Rectal smooth muscle tissue (tissue), 1 donor: ENCODE results near the gene STK32C.

Experiments used
- H3K27ac ChIP-seq: one replicate; pipeline ENCODE4 v1.7.0; 2013; ENCODE audit warnings: low read depth, low read length, inconsistent platforms
- H3K27me3 ChIP-seq: one replicate; pipeline ENCODE4 v1.7.0; 2013; ENCODE audit warnings: low read length; ENCODE audit not compliant: control insufficient read depth, insufficient read depth
- H3K36me3 ChIP-seq: one replicate; pipeline ENCODE4 v1.7.0; 2013; ENCODE audit warnings: low read length; ENCODE audit not compliant: control insufficient read depth, insufficient read depth
- H3K4me1 ChIP-seq: one replicate; pipeline ENCODE4 v1.7.0; 2013; ENCODE audit warnings: low read length; ENCODE audit not compliant: control insufficient read depth, insufficient read depth
- H3K4me3 ChIP-seq: one replicate; pipeline ENCODE4 v1.7.0; 2013; ENCODE audit warnings: low read length
- H3K9ac ChIP-seq: one replicate; pipeline ENCODE4 v1.7.0; 2013; ENCODE audit warnings: low read length

Gene STK32C

GRCh38 chr10:132310701-132311337 is 3.1 kb upstream of the STK32C start:
- Histone ChIP-seq H3K9ac (no peak overlapping the region), H3K4me1 (peaks cover 3% of the 10 kb centered on the region), H3K36me3 (no peaks in the 10 kb centered on the region), H3K27ac (no peak overlapping the region), H3K4me3 (no peak overlapping the region), H3K27me3 (no peaks in the 10 kb centered on the region)

- no peaks in the 10 kb centered on the region for H3K27me3 ChIP-seq
- peaks cover 3% of the 10 kb centered on the region for H3K4me1 ChIP-seq
- no peaks in the 10 kb centered on the region for H3K36me3 ChIP-seq
- H3K4me3 ChIP-seq, result no peak overlapping the region
- H3K27ac ChIP-seq, result no peak overlapping the region
- no peak overlapping the region for H3K9ac ChIP-seq
Measured at GRCh38 chr10:132309879-132310591, 2.3 kb upstream of the STK32C start.

- no peak overlapping the region for H3K4me3 ChIP-seq
- no peaks in the 10 kb centered on the region for H3K27me3 ChIP-seq
- peaks cover 3% of the 10 kb centered on the region for H3K4me1 ChIP-seq
- H3K27ac ChIP-seq, result no peak overlapping the region
- no peaks in the 10 kb centered on the region for H3K36me3 ChIP-seq
- no peak overlapping the region for H3K9ac ChIP-seq
Measured at GRCh38 chr10:132309471-132309865, 1.7 kb upstream of the STK32C start.

- peak overlapping the region; percentile 95 for H3K4me3 ChIP-seq
- H3K4me1 ChIP-seq, result peaks cover 3% of the 10 kb centered on the region
- no peaks in the 10 kb centered on the region for H3K36me3 ChIP-seq
- no peaks in the 10 kb centered on the region for H3K27me3 ChIP-seq
- H3K9ac ChIP-seq, result no peak overlapping the region
- no peak overlapping the region for H3K27ac ChIP-seq
Measured at GRCh38 chr10:132308587-132309470, 1.1 kb upstream of the STK32C start.

GRCh38 chr10:132306864-132307751 is 642 bp downstream of the STK32C start:
- no peaks in the 10 kb centered on the region for H3K27me3 ChIP-seq
- no peaks in the 10 kb centered on the region for H3K36me3 ChIP-seq
- peaks cover 3% of the 10 kb centered on the region for H3K4me1 ChIP-seq
- peak overlapping the region; percentile 58 for H3K4me3 ChIP-seq
- no peak overlapping the region for H3K9ac ChIP-seq
- no peak overlapping the region for H3K27ac ChIP-seq

- no peak overlapping the region for H3K9ac ChIP-seq
- no peak overlapping the region for H3K27ac ChIP-seq
- peaks cover 3% of the 10 kb centered on the region for H3K4me1 ChIP-seq
- no peaks in the 10 kb centered on the region for H3K36me3 ChIP-seq
- H3K27me3 ChIP-seq, result no peaks in the 10 kb centered on the region
- no peak overlapping the region for H3K4me3 ChIP-seq
Measured at GRCh38 chr10:132306343-132306685, 1.4 kb downstream of the STK32C start.

GRCh38 chr10:132305654-132306342 is 2.0 kb downstream of the STK32C start:
- Histone ChIP-seq H3K4me1 (peaks cover 3% of the 10 kb centered on the region), H3K4me3 (no peak overlapping the region), H3K36me3 (no peaks in the 10 kb centered on the region), H3K9ac (no peak overlapping the region), H3K27me3 (no peaks in the 10 kb centered on the region), H3K27ac (no peak overlapping the region)

GRCh38 chr10:132304756-132305509 is 2.8 kb downstream of the STK32C start:
- no peak overlapping the region for H3K9ac ChIP-seq
- H3K4me1 ChIP-seq, result peaks cover 3% of the 10 kb centered on the region
- no peaks in the 10 kb centered on the region for H3K27me3 ChIP-seq
- no peak overlapping the region for H3K27ac ChIP-seq
- no peaks in the 10 kb centered on the region for H3K36me3 ChIP-seq
- no peak overlapping the region for H3K4me3 ChIP-seq

- H3K27ac ChIP-seq, result no peak overlapping the region
- no peaks in the 10 kb centered on the region for H3K4me1 ChIP-seq
- no peaks in the 10 kb centered on the region for H3K36me3 ChIP-seq
- no peak overlapping the region for H3K4me3 ChIP-seq
- no peak overlapping the region for H3K9ac ChIP-seq
- H3K27me3 ChIP-seq, result no peaks in the 10 kb centered on the region
Measured at GRCh38 chr10:132303361-132304115, 4.2 kb downstream of the STK32C start.

GRCh38 chr10:132302421-132303310 is 5.1 kb downstream of the STK32C start:
- no peak overlapping the region for H3K27ac ChIP-seq
- no peaks in the 10 kb centered on the region for H3K36me3 ChIP-seq
- no peak overlapping the region for H3K4me3 ChIP-seq
- no peaks in the 10 kb centered on the region for H3K27me3 ChIP-seq
- H3K9ac ChIP-seq, result no peak overlapping the region
- H3K4me1 ChIP-seq, result no peaks in the 10 kb centered on the region
